ENCODE results near the gene DTHD1. TPM values are rescaled to one million over a fixed set of nuclear protein-coding genes. Genes with fewer than 3 reads are reported as not detected.

Gene DTHD1
- total and polyA plus RNA-seq, 10 of the 15 experiments (the other 5 are each of a cell fraction or from before 2014, with no cell fraction given) = 0.05 to 2.8 (median 1.4) TPM

DNA sequence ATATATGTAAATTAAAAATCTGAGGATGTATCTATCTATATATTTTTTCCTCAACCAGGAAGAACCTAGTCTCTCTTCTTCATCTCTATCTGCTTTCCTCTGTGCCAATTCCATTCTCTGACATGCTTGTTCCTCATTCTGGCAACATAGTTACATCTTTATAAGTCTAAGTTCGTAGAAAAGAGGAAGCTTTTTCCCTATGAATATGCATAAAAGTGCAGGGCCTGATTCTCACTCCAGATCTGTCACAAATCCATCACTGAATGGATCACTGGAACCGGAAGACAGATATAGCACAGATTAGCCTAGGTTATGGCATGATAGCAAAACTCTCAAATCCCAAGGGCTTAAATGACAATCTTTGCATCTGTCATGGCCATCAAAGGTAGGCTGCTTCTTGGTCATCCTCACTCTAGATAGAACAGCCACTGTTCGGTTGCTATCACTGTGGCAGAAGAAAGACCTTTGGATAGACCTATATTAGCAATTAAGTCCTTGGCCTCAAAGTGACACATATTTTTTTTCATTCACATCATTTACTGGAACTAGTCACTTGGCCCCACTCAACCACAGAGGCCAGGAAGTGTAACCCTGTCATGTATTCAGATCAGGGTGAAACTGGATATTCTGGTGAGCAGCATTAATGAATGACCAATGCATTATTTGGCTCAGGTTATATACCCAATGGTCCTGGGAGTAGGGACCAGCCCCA is 22.2 kb downstream of the DTHD1 start:
- no peak overlapping the region for H3K4me3 ChIP-seq
- intact Hi-C loops (cut with micrococcal nuclease; ENCODE audit: unreplicated experiment) = loop anchor here (2.0 kb wide), 1 partner anchor 17 kb away; no protein-coding TSS in a partner anchor
- no peak for TF ChIP-seq BCL11A (IDR thresholded peaks at IDR 0.05; ENCODE audit: low read depth, low read length)
- TF ChIP-seq ZNF217 (IDR thresholded peaks at IDR 0.05) = no peak
- peak; percentile 34; the same call in 1 of the 3 replicates for TF ChIP-seq POU2F2 (IDR thresholded peaks at IDR 0.05; ENCODE audit: borderline replicate concordance, low read depth, low read length)
- TF ChIP-seq CBX3 (IDR thresholded peaks at IDR 0.05; ENCODE audit: borderline replicate concordance, low read depth) = no peak
- no peak for TF ChIP-seq NFYB (IDR thresholded peaks at IDR 0.05; ENCODE audit: insufficient read depth, low read depth, low read length)
- TF ChIP-seq NR2F1 (conservative IDR thresholded peaks at IDR 0.05) = peak; percentile 79
- TF ChIP-seq IKZF1 (conservative IDR thresholded peaks at IDR 0.05) = peak; percentile 39; the same call in 1 of the 2 replicates
- TF ChIP-seq MTA2 (IDR thresholded peaks at IDR 0.05; ENCODE audit: low read depth) = peak; percentile 69
- peak; percentile 15 to 53; a peak in 3 of 4 replicates for TF ChIP-seq IKZF2 (IDR thresholded peaks at IDR 0.05)
- TF ChIP-seq SMAD1 (IDR thresholded peaks at IDR 0.05; ENCODE audit: low read depth, partially characterized antibody) = no peak
- TF ChIP-seq RUNX3 (IDR thresholded peaks at IDR 0.05; ENCODE audit: low read length) = peak; percentile 33; the same call in 1 of the 2 replicates
- no peak for TF ChIP-seq YBX1 (IDR thresholded peaks at IDR 0.05)
- TF ChIP-seq CBX5 (IDR thresholded peaks at IDR 0.05; ENCODE audit: low read depth) = no peak
- TF ChIP-seq KAT2A (conservative IDR thresholded peaks at IDR 0.05; ENCODE audit: control insufficient read depth, low read depth, low read length) = no peak
- TF ChIP-seq ESRRA (IDR thresholded peaks at IDR 0.05; ENCODE audit: low read length) = no peak
- peak; percentile 18 for TF ChIP-seq MEF2B (IDR thresholded peaks at IDR 0.05; ENCODE audit: partially characterized antibody, poor library complexity, severe bottlenecking)
- no peak for TF ChIP-seq SMAD5 (IDR thresholded peaks at IDR 0.05; ENCODE audit: low read depth)
- 0 out of 2 replicates have a peak, but pooled peaks have one; percentile 30 for TF ChIP-seq STAT3 (IDR thresholded peaks at IDR 0.05; ENCODE audit: low read depth, low read length)
- TF ChIP-seq YY1 (IDR thresholded peaks at IDR 0.05; ENCODE audit: low read depth, low read length) = no peak
- TF ChIP-seq HDGF (IDR thresholded peaks at IDR 0.05) = no peak
- TF ChIP-seq DPF2 (IDR thresholded peaks at IDR 0.05) = 0 out of 2 replicates have a peak, but pooled peaks have one; percentile 28
- peak; percentile 89 for TF ChIP-seq ZNF24 (IDR thresholded peaks at IDR 0.05)
- TF ChIP-seq, protein P1, sequence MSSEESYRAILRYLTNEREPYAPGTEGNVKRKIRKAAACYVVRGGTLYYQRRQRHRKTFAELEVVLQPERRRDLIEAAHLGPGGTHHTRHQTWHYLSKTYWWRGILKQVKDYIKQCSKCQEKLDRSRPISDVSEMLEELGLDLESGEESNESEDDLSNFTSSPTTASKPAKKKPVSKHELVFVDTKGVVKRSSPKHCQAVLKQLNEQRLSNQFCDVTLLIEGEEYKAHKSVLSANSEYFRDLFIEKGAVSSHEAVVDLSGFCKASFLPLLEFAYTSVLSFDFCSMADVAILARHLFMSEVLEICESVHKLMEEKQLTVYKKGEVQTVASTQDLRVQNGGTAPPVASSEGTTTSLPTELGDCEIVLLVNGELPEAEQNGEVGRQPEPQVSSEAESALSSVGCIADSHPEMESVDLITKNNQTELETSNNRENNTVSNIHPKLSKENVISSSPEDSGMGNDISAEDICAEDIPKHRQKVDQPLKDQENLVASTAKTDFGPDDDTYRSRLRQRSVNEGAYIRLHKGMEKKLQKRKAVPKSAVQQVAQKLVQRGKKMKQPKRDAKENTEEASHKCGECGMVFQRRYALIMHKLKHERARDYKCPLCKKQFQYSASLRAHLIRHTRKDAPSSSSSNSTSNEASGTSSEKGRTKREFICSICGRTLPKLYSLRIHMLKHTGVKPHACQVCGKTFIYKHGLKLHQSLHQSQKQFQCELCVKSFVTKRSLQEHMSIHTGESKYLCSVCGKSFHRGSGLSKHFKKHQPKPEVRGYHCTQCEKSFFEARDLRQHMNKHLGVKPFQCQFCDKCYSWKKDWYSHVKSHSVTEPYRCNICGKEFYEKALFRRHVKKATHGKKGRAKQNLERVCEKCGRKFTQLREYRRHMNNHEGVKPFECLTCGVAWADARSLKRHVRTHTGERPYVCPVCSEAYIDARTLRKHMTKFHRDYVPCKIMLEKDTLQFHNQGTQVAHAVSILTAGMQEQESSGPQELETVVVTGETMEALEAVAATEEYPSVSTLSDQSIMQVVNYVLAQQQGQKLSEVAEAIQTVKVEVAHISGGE (CRISPR knock-in tag; IDR thresholded peaks at IDR 0.05) = no peak
- TF ChIP-seq HCFC1 (IDR thresholded peaks at IDR 0.05; ENCODE audit: low read length) = no peak
- no peak for TF ChIP-seq BHLHE40 (IDR thresholded peaks at IDR 0.05; ENCODE audit: borderline replicate concordance in 1 of 2, low read depth in 2 of 2, low read length in 1 of 2)

More for the DNA sequence above, 22.2 kb downstream of the DTHD1 start:
- no peak overlapping the region for H3K9ac ChIP-seq (ENCODE audit: control insufficient read depth, insufficient read depth, low read length)
- no peaks in the 10 kb centered on the region for H3K9me3 ChIP-seq (replicated peaks; ENCODE audit: control insufficient read depth, insufficient read depth, low read length)
- BruUV-seq (replicated peaks) = no TSS peak
- RAD21 ChIA-PET (ENCODE audit: unreplicated experiment) = no interaction called here
- H3K4me1 ChIP-seq (ENCODE audit: control insufficient read depth, insufficient read depth, low read length) = peaks cover 5% of the 10 kb centered on the region; the same call in 1 of the 2 replicates
- peak; percentile 90 for ATAC-seq
- no peak overlapping the region for H3K27ac ChIP-seq (ENCODE audit: control insufficient read depth, insufficient read depth)
- DNase-seq (ENCODE audit: low read depth, low spot score) = no peak
- WGBS (ENCODE audit: insufficient coverage, insufficient replicate concordance, low lambda C conversion rate, missing lambda C conversion rate) = 19% methylated on average over 3 of the region's 3 CpGs
- no peaks in the 10 kb centered on the region for H4K20me1 ChIP-seq (ENCODE audit: control insufficient read depth, insufficient read depth)
- H3K36me3 ChIP-seq (ENCODE audit: control insufficient read depth in 2 of 2, insufficient read depth in 2 of 2, low read length in 1 of 2) = no peaks in the 10 kb centered on the region
- CTCF ChIA-PET = interaction anchor here (1.3 kb wide), 1 partner anchor 96 kb away, joined by 6 read pairs; no protein-coding TSS in a partner anchor
- FAIRE-seq = no peak
- H3K79me2 ChIP-seq (ENCODE audit: control insufficient read depth, insufficient read depth, low read length) = no peaks in the 10 kb centered on the region
- no peaks in the 10 kb centered on the region for H3K27me3 ChIP-seq (replicated peaks in 1 of 2; ENCODE audit: control insufficient read depth in 2 of 2, insufficient read depth in 2 of 2, low read length in 1 of 2)
- H3K4me2 ChIP-seq (ENCODE audit: control insufficient read depth, insufficient read depth) = no peak overlapping the region
- SMC1A ChIA-PET (ENCODE audit: uncharacterized antibody, unreplicated experiment) = interaction anchor here (1.3 to 2.2 kb wide), 3 partner anchors 11 to 61 kb away, joined by 3 to 6 read pairs (median 5); no protein-coding TSS in a partner anchor
- in situ Hi-C loops (cut with MboI) = no loop called here
- POLR2A ChIA-PET = no interaction called here
- H2AFZ ChIP-seq (ENCODE audit: control insufficient read depth, low read depth, low read length) = peak overlapping the region; percentile 26
